Subcutaneous abdominal adipose tissue (tissue), 5 donors: ENCODE measurements around the gene PPFIA2.

Source experiments
- H3K27ac ChIP-seq: one replicate; pipeline ENCODE4 v1.7.0; 2013; ENCODE audit warnings: low read depth, mild to moderate bottlenecking, inconsistent platforms, low read length, moderate library complexity
- H3K27me3 ChIP-seq, 5 donors: one replicate each; pipeline ENCODE4 v1.7.0; 2013; ENCODE audit warnings: low read length in 5 of 5, inconsistent platforms in 1 of 5; ENCODE audit not compliant: control insufficient read depth in 5 of 5, insufficient read depth in 4 of 5
- H3K36me3 ChIP-seq, 5 donors: one replicate each; pipeline ENCODE4 v1.7.0; 2013; ENCODE audit warnings: low read length in 5 of 5; ENCODE audit not compliant: control insufficient read depth in 5 of 5, insufficient read depth in 5 of 5
- H3K4me1 ChIP-seq, 5 donors: one replicate each; pipeline ENCODE4 v1.7.0; 2013; ENCODE audit warnings: low read length in 5 of 5, mild to moderate bottlenecking in 3 of 5, moderate library complexity in 1 of 5; ENCODE audit not compliant: control insufficient read depth in 5 of 5, insufficient read depth in 5 of 5
- H3K4me3 ChIP-seq, 5 donors: one replicate each; pipeline ENCODE4 v1.7.0; 2013; ENCODE audit warnings: low read length in 5 of 5, low read depth in 1 of 5
- H3K9ac ChIP-seq, 5 donors: one replicate each; pipeline ENCODE4 v1.7.0; 2013; ENCODE audit warnings: low read length in 5 of 5, mild to moderate bottlenecking in 4 of 5, moderate library complexity in 3 of 5
- H3K9me3 ChIP-seq, 5 donors: one replicate each; pipeline ENCODE4 v1.7.0; 2013; ENCODE audit warnings: low read length in 5 of 5; ENCODE audit not compliant: control insufficient read depth in 5 of 5
- donor health status: healthy.
- donor health status: healthy.
- donor health status: healthy.
- donor health status: healthy.
- donor health status: healthy.

The PPFIA2 gene

GRCh38 chr12:81377771-81378170, 381.4 kb downstream of the PPFIA2 start:
- no peak overlapping the region for H3K9ac ChIP-seq
- no peak overlapping the region for H3K27ac ChIP-seq
- no peaks in the 10 kb centered on the region for H3K36me3 ChIP-seq
- H3K9me3 ChIP-seq = no peaks in the 10 kb centered on the region
- H3K4me3 ChIP-seq = no peak overlapping the region
- no peaks in the 10 kb centered on the region for H3K27me3 ChIP-seq
- no peaks in the 10 kb centered on the region for H3K4me1 ChIP-seq

DNA sequence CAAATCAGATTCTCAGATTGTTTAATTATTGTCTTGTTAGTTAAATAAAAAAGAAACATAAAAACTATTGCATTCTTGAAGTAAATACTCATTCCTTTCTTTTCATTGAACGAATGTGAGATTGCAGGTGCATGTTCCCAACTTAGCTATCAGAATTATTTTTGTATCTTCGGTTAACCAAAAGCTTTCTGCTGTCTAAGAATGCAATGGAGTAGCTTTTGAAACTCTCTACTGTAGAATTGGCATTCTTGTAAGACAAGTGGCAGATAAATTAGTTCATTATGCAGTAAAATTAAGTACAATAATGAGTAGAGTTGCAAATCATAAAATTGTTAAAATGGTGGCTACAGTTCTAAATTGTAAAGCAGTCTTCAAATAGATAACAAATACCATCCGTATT, 383.2 kb downstream of the PPFIA2 start:
- H3K9me3 ChIP-seq = no peaks in the 10 kb centered on the region
- no peak overlapping the region for H3K4me3 ChIP-seq
- no peaks in the 10 kb centered on the region for H3K4me1 ChIP-seq
- H3K27me3 ChIP-seq = no peaks in the 10 kb centered on the region
- no peak overlapping the region for H3K9ac ChIP-seq
- no peaks in the 10 kb centered on the region for H3K36me3 ChIP-seq
- no peak overlapping the region for H3K27ac ChIP-seq

DNA sequence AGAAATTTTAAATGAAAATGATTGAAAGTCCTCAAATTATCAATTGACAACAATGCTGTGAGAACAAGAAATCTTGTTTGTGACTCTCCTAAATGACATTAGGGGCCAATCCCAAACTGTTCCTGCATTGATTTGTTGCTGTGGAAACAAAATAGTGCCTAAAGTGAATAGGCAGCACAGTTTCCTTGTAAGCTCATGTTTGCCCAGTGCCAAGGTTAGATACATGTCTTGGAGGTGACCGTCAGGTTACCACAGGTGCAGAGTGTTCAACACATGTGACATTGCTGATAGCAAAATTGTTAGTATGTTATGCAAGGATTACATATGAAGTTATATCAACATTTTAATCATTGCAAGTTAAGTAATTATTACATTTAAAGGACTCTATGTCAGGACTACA, 388.7 kb downstream of the PPFIA2 start:
- Histone ChIP-seq H3K4me3 (no peak overlapping the region), H3K36me3 (no peaks in the 10 kb centered on the region), H3K9me3 (no peaks in the 10 kb centered on the region), H3K9ac (no peak overlapping the region), H3K27ac (no peak overlapping the region), H3K27me3 (no peaks in the 10 kb centered on the region), H3K4me1 (no peaks in the 10 kb centered on the region)

- H3K27me3 ChIP-seq = no peaks in the 10 kb centered on the region
- no peak overlapping the region for H3K9ac ChIP-seq
- H3K4me1 ChIP-seq = no peaks in the 10 kb centered on the region
- no peaks in the 10 kb centered on the region for H3K9me3 ChIP-seq
- no peaks in the 10 kb centered on the region for H3K36me3 ChIP-seq
- no peak overlapping the region for H3K27ac ChIP-seq
- H3K4me3 ChIP-seq = no peak overlapping the region
Observed at GRCh38 chr12:81369175-81369574, 390.0 kb downstream of the PPFIA2 start.

DNA sequence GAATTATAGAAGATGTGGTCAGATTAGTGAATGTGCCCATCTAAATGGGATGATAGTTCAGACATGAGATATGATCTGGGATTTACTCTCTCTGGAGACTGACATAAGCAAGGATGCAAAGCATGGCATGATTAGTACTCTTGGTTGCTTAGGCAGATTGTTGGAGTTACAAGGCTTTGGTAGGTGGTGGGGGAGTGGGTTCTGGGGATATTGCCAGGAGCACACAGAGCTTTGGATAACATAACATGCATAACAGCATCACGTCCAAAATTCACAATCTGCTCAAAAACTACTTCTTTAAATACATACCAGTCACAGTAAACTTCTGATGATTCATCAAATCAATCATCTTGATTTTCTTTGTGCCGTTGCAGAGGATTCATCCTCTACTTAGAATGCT, 393.9 kb downstream of the PPFIA2 start:
- Histone ChIP-seq H3K36me3 (no peaks in the 10 kb centered on the region), H3K4me3 (no peak overlapping the region), H3K27ac (no peak overlapping the region), H3K9me3 (no peaks in the 10 kb centered on the region), H3K4me1 (no peaks in the 10 kb centered on the region), H3K27me3 (no peaks in the 10 kb centered on the region), H3K9ac (no peak overlapping the region)

DNA sequence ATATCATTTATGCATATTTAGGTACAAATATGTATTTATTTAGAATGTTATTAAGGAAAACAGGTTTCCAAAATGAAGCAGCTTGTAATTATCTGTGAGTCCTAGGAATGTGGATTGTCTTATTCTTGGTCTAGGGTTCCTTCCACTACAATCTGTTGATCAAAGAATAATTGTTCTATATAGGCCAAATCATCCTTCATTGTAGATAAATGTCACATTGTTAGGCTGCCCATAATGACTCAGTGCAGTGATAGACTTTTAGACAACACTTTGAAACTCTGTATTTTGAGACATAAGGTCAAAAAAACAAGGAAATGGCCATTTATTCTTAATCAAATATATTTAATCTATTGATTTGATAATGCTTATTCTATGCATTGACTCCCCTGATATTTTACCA, 398.2 kb downstream of the PPFIA2 start:
- Histone ChIP-seq H3K9ac (no peak overlapping the region), H3K27me3 (no peaks in the 10 kb centered on the region), H3K4me1 (no peaks in the 10 kb centered on the region), H3K9me3 (no peaks in the 10 kb centered on the region), H3K36me3 (no peaks in the 10 kb centered on the region), H3K27ac (no peak overlapping the region), H3K4me3 (no peak overlapping the region)

DNA sequence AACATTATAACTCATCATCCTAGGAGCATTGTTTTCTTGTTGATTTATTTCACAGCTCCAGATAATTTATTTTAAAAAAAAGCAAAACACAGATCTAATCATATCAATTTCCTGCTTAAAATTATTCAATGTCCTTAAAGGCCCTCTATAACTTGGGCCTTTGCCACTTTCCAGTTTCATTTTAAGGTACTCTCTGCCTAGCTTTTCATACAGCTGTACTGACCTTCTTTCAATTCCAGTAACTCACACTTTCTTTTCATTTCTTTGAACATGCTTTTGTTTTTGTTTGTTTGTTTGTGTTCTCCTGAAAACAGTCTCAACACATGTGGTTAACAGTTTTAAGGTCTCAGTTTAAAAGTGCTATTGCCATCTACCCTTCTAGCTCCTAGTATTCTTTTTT, 399.4 kb downstream of the PPFIA2 start:
- no peak overlapping the region for H3K27ac ChIP-seq
- no peak overlapping the region for H3K9ac ChIP-seq
- H3K36me3 ChIP-seq = no peaks in the 10 kb centered on the region
- no peak overlapping the region for H3K4me3 ChIP-seq
- no peaks in the 10 kb centered on the region for H3K4me1 ChIP-seq
- no peaks in the 10 kb centered on the region for H3K27me3 ChIP-seq
- no peaks in the 10 kb centered on the region for H3K9me3 ChIP-seq

- Histone ChIP-seq H3K4me3 (no peak overlapping the region), H3K27me3 (no peaks in the 10 kb centered on the region)
Observed at GRCh38 chr12:81354327-81354932, 404.7 kb downstream of the PPFIA2 start.

GRCh38 chr12:81350309-81350708, 408.8 kb downstream of the PPFIA2 start:
- H3K4me1 ChIP-seq = no peaks in the 10 kb centered on the region
- H3K9me3 ChIP-seq = no peaks in the 10 kb centered on the region
- H3K27me3 ChIP-seq = no peaks in the 10 kb centered on the region
- no peak overlapping the region for H3K9ac ChIP-seq
- no peak overlapping the region for H3K4me3 ChIP-seq
- H3K27ac ChIP-seq = no peak overlapping the region
- H3K36me3 ChIP-seq = no peaks in the 10 kb centered on the region

More at GRCh38 chr12:81354327-81354932, 404.7 kb downstream of the PPFIA2 start:
- Histone ChIP-seq H3K9me3 (no peaks in the 10 kb centered on the region), H3K36me3 (no peaks in the 10 kb centered on the region), H3K9ac (no peak overlapping the region), H3K27ac (no peak overlapping the region), H3K4me1 (no peaks in the 10 kb centered on the region)

- Histone ChIP-seq H3K9me3 (no peaks in the 10 kb centered on the region), H3K36me3 (no peaks in the 10 kb centered on the region), H3K4me3 (no peak overlapping the region), H3K27me3 (no peaks in the 10 kb centered on the region), H3K4me1 (no peaks in the 10 kb centered on the region), H3K27ac (no peak overlapping the region), H3K9ac (no peak overlapping the region)
Observed at GRCh38 chr12:81347404-81347803, 411.7 kb downstream of the PPFIA2 start.

DNA sequence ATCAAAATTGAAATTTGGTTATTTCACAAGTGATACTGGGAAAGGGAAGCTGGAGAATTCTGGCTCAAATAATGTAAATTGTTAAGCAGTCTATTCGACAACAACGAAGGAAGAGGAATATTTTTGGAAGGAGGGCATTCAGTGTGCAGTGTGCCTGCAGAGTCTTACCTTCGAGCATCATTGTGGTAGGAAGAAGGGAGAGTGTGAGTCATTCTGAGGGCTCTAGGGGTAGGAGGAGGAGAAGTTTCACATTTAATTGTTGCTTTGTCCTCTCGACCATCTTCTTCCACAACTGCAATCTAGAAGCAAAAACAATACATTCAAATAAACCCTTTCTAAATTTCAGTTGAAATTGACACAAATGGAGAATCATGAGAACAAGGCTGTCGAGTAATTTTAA, 418.2 kb downstream of the PPFIA2 start:
- H3K9me3 ChIP-seq = no peaks in the 10 kb centered on the region

More for the DNA sequence above, 418.2 kb downstream of the PPFIA2 start:
- Histone ChIP-seq H3K36me3 (no peaks in the 10 kb centered on the region), H3K27ac (no peak overlapping the region), H3K4me1 (no peaks in the 10 kb centered on the region), H3K4me3 (no peak overlapping the region), H3K9ac (no peak overlapping the region), H3K27me3 (no peaks in the 10 kb centered on the region)
